GM18867 (cell line): ENCODE results near the gene LGR6.

Source experiments
- ATAC-seq: cut with Tn5 transposase; IDR thresholded peaks from one replicate; pipeline ENCODE4 v1.9.1; 2021; ENCODE audit warnings: mild to moderate bottlenecking, moderate library complexity; ENCODE audit not compliant: unreplicated experiment

The LGR6 gene

GRCh38 chr1:202361224-202361623 is 167.6 kb downstream of the LGR6 start:
- ATAC-seq = no peak

- ATAC-seq = no peak
Measured at GRCh38 chr1:202361701-202362100, 168.1 kb downstream of the LGR6 start.

- no peak for ATAC-seq
Measured at GRCh38 chr1:202362212-202362611, 168.6 kb downstream of the LGR6 start.

- no peak for ATAC-seq
Measured at GRCh38 chr1:202365092-202365815, 171.7 kb downstream of the LGR6 start.

- ATAC-seq = no peak
Measured at GRCh38 chr1:202367271-202367670, 173.7 kb downstream of the LGR6 start.
